A673 (cell line): Measurements from ENCODE around the gene BANP.
"Not testable (repeated sequence)": the region's sequence is repeated elsewhere in the genome, so short reads cannot be mapped to it uniquely, and the experiment has no call there.

Experiments used
- EZH2 ChIP-seq: fragments of 200-600 bp; sonication (generic); IDR thresholded peaks from 2 replicates; pipeline ENCODE4 v1.6.1; 2017; ENCODE audit warnings: borderline replicate concordance, low read depth, mild to moderate bottlenecking, mixed read lengths, antibody characterized with exemption, low read length; ENCODE audit not compliant: poor library complexity, severe bottlenecking
- TF ChIP-seq, protein P1 (sequence below): fragments of 300-800, 200-600 bp; sonication (generic); conservative IDR thresholded peaks from 2 replicates; pipeline ENCODE4 v1.5.1; 2017; ENCODE audit warnings: low read depth, mild to moderate bottlenecking, antibody characterized with exemption, low read length, moderate library complexity, mixed read lengths

DNA sequence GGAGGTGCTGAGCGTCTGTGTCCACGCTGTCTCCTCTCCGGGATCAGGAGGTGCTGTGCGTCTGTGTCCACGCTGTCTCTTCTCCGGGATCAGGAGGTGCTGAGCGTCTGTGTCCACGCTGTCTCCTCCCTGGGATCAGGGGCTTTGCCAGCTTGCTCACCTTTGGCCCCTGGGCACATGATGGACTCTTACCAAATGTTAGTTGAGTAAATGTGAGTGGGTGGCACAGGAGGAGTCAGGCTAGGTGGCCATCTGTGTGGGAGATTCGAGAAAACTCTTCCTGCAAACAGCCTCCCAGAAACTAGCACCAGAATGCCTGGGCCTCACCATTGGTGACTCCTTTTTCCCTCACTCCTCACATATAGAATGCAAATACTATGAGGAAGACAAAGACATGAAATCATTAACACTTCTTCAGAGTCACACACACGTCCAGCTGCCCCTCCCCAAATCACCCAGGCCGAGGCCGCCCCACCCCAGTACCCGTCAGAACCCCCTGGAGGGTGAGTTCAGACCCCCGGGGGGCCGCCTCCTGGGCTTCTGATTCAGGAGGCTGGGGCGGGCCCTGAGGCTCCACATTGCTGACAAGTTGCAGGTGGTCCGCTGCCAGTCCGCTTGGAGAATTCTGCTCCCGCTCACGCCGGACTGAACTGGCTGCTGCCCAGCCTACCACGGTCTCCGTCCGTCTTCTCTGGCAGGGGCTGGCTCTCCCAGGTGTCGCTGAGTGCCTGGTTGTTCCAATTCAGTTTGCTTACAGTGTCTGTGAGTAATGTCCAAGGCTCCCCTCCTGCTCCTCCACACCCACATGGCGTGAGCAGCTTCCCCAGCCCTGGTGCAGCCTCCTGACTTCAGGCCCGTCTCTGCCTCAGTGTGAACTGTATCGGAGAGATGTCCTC, 158.7 kb downstream of the BANP start:
- not testable (repeated sequence) for TF ChIP-seq EZH2
- TF ChIP-seq, protein P1, sequence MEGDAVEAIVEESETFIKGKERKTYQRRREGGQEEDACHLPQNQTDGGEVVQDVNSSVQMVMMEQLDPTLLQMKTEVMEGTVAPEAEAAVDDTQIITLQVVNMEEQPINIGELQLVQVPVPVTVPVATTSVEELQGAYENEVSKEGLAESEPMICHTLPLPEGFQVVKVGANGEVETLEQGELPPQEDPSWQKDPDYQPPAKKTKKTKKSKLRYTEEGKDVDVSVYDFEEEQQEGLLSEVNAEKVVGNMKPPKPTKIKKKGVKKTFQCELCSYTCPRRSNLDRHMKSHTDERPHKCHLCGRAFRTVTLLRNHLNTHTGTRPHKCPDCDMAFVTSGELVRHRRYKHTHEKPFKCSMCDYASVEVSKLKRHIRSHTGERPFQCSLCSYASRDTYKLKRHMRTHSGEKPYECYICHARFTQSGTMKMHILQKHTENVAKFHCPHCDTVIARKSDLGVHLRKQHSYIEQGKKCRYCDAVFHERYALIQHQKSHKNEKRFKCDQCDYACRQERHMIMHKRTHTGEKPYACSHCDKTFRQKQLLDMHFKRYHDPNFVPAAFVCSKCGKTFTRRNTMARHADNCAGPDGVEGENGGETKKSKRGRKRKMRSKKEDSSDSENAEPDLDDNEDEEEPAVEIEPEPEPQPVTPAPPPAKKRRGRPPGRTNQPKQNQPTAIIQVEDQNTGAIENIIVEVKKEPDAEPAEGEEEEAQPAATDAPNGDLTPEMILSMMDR: not testable (repeated sequence)
